Esophagus squamous epithelium (tissue), 5 donors: ENCODE results near the gene UHMK1. TPM values are rescaled to one million over a fixed set of nuclear protein-coding genes. Genes with fewer than 3 reads are reported as not detected.
"Not testable (repeated sequence)": the region's sequence is repeated elsewhere in the genome, so short reads cannot be mapped to it uniquely, and the experiment has no call there.

ENCODE experiments used
- DNase-seq: peaks from one replicate; lab custom pipeline; 2025; lab: John Stamatoyannopoulos, UW
- H3K27ac ChIP-seq, 4 donors: fragments of 200-600 bp; sonication (generic); one replicate each; pipeline ENCODE4 v1.5.1; 2016 to 2019; ENCODE audit warnings: mild to moderate bottlenecking in 1 of 4
- H3K27me3 ChIP-seq, 4 donors: fragments of 200-600 bp; sonication (generic); 1 replicate in 3 of 4; 2 replicates in 1 of 4; pipeline versions ENCODE4 v1.5.1 to v1.6.0; 2017 to 2021; ENCODE audit warnings: antibody characterized with exemption in 1 of 4
- H3K36me3 ChIP-seq, 3 donors: fragments of 200-600 bp; sonication (generic); one replicate each; pipeline ENCODE4 v1.5.1; 2016 to 2019
- H3K4me1 ChIP-seq, 3 donors: fragments of 200-600 bp; sonication (generic); one replicate each; pipeline ENCODE4 v1.5.1; 2017 to 2019
- H3K4me3 ChIP-seq, 4 donors: fragments of 200-600 bp; sonication (generic); 1 replicate in 3 of 4; 2 replicates in 1 of 4; pipeline ENCODE4 v1.5.1; 2016 to 2019; ENCODE audit warnings: mild to moderate bottlenecking in 2 of 4, moderate library complexity in 1 of 4
- H3K9me3 ChIP-seq, 3 donors: fragments of 200-600 bp; sonication (generic); one replicate each; pipeline ENCODE4 v1.5.1; 2016 to 2019
- CTCF ChIP-seq, 6 experiments: fragments of 450-650 bp in 4 of 6; fragments of 200-600 bp in 2 of 6; sonication (generic) in 2 of 6; IDR thresholded peaks; one replicate each; pipeline ENCODE4 v1.5.1; 2016 to 2019; ENCODE audit warnings: antibody characterized with exemption in 6 of 6, mild to moderate bottlenecking in 4 of 6, moderate library complexity in 4 of 6
- POLR2A ChIP-seq, 4 donors: fragments of 450-650 bp; IDR thresholded peaks; one replicate each; pipeline ENCODE4 v1.6.1; 2017; ENCODE audit warnings: antibody characterized with exemption in 4 of 4, mild to moderate bottlenecking in 4 of 4, moderate library complexity in 3 of 4
- WGBS, 2 donors: methylation state at CpG; one replicate each; pipeline ENCODE4 v1.1.5; 2018; 5-methylcytosine and 5-hydroxymethylcytosine counted together
- intact Hi-C: fragments of 100-400 bp; cut with DNase I; formaldehyde crosslinking; loops from one replicate; pipeline ENCODE4 v1.15.0; 2022
- total RNA-seq, 4 donors: library from RNA; depleted of rRNA; stranded (reverse); fragments of >200 nt; gene quantifications; one replicate each; pipeline ENCODE4 v1.1.0, GENCODE V29; 2016
- donor health status: DM: yes; HTN: yes; CAD: no.

Gene UHMK1
- total RNA-seq, 4 donors from 2014 or later = 24.8 to 42.6 (median 34.7) TPM

- TF ChIP-seq POLR2A (IDR thresholded peaks at IDR 0.05) (no peak), CTCF (IDR thresholded peaks at IDR 0.05) (no peak)
- 78 to 81% methylated on average over 1 of the region's 1 CpG for WGBS, 2 donors
- Histone ChIP-seq H3K36me3 (peaks cover 0 to 23% (median 3%) of the 10 kb centered on the region in 3 donors), H3K4me1 (peaks cover 0 to 52% (median 9%) of the 10 kb centered on the region in 3 donors), H3K27me3 (no peaks in the 10 kb centered on the region), H3K4me3 (no peak overlapping the region), H3K9me3 (no peaks in the 10 kb centered on the region), H3K27ac (no peak overlapping the region)
- intact Hi-C loops = no loop called here
- no peak for DNase-seq
Measured at GRCh38 chr1:162570718-162571117, 73.1 kb downstream of the UHMK1 start.

- DNase-seq, intact Hi-C loops, H3K9me3 ChIP-seq, H3K27me3 ChIP-seq, H3K27ac ChIP-seq, H3K4me3 ChIP-seq: not testable (repeated sequence)
- Histone ChIP-seq H3K36me3 (peaks cover 0 to 23% (median 3%) of the 10 kb centered on the region in 3 donors), H3K4me1 (peaks cover 0 to 48% (median 9%) of the 10 kb centered on the region in 3 donors)
- 96 to 98% methylated on average over 6 to 7 of the region's 7 CpGs for WGBS, 2 donors
Measured at GRCh38 chr1:162571121-162571520, 73.5 kb downstream of the UHMK1 start.

- H3K4me1 ChIP-seq = peaks cover 0 to 44% (median 7%) of the 10 kb centered on the region in 3 donors
- TF ChIP-seq CTCF (IDR thresholded peaks at IDR 0.05) (no peak), POLR2A (IDR thresholded peaks at IDR 0.05) (no peak)
Measured at GRCh38 chr1:162571696-162572095, 74.1 kb downstream of the UHMK1 start.

GRCh38 chr1:162573136-162573535, 75.5 kb downstream of the UHMK1 start:
- intact Hi-C loops = no loop called here
- H3K9me3 ChIP-seq = no peaks in the 10 kb centered on the region
- WGBS, 2 donors = 85 to 93% methylated on average over 1 of the region's 1 CpG
- H3K4me3 ChIP-seq = no peak overlapping the region
- H3K27ac ChIP-seq = no peak overlapping the region
- TF ChIP-seq CTCF (IDR thresholded peaks at IDR 0.05) (no peak), POLR2A (IDR thresholded peaks at IDR 0.05) (no peak)
- H3K36me3 ChIP-seq = peaks cover 0 to 24% (median 0%) of the 10 kb centered on the region in 3 donors
- no peaks in the 10 kb centered on the region for H3K27me3 ChIP-seq
- peaks cover 0 to 31% (median 4%) of the 10 kb centered on the region in 3 donors for H3K4me1 ChIP-seq
- no peak for DNase-seq

More at GRCh38 chr1:162571696-162572095, 74.1 kb downstream of the UHMK1 start:
- H3K27ac ChIP-seq = no peak overlapping the region
- peaks cover 0 to 24% (median 2%) of the 10 kb centered on the region in 3 donors for H3K36me3 ChIP-seq
- H3K4me3 ChIP-seq = no peak overlapping the region
- 74 to 84% methylated on average over 1 of the region's 1 CpG for WGBS, 2 donors
- intact Hi-C loops = no loop called here
- no peaks in the 10 kb centered on the region for H3K27me3 ChIP-seq
- no peaks in the 10 kb centered on the region for H3K9me3 ChIP-seq
- DNase-seq = no peak

GRCh38 chr1:162578071-162578700, 80.6 kb downstream of the UHMK1 start:
- Histone ChIP-seq H3K27me3 (no peaks in the 10 kb centered on the region), H3K9me3 (no peaks in the 10 kb centered on the region), H3K4me3 (no peak overlapping the region), H3K4me1 (peaks cover 0 to 4% (median 0%) of the 10 kb centered on the region in 3 donors), H3K36me3 (peaks cover 0 to 67% (median 0%) of the 10 kb centered on the region in 3 donors), H3K27ac (no peak overlapping the region)
- intact Hi-C loops = no loop called here
- DNase-seq = no peak
- 65 to 72% methylated on average over 3 to 4 of the region's 4 CpGs for WGBS, 2 donors
- no peak for TF ChIP-seq POLR2A (IDR thresholded peaks at IDR 0.05)
- no peak for TF ChIP-seq CTCF (IDR thresholded peaks at IDR 0.05)
